Astrocyte (in vitro differentiated cells and primary cell): ENCODE measurements around the gene CDKAL1.

Source experiments
- EZH2 ChIP-seq: IDR thresholded peaks from 2 replicates; pipeline ENCODE4 v1.6.1; 2012; ENCODE audit warnings: mild to moderate bottlenecking, low read length, inconsistent platforms; ENCODE audit not compliant: insufficient read depth
- TF ChIP-seq, protein P1 (sequence below): IDR thresholded peaks from 2 replicates; pipeline ENCODE4 v1.5.1; 2011; ENCODE audit warnings: low read depth, mild to moderate bottlenecking, inconsistent platforms, low read length, moderate library complexity; ENCODE audit not compliant: insufficient read depth

DNA sequence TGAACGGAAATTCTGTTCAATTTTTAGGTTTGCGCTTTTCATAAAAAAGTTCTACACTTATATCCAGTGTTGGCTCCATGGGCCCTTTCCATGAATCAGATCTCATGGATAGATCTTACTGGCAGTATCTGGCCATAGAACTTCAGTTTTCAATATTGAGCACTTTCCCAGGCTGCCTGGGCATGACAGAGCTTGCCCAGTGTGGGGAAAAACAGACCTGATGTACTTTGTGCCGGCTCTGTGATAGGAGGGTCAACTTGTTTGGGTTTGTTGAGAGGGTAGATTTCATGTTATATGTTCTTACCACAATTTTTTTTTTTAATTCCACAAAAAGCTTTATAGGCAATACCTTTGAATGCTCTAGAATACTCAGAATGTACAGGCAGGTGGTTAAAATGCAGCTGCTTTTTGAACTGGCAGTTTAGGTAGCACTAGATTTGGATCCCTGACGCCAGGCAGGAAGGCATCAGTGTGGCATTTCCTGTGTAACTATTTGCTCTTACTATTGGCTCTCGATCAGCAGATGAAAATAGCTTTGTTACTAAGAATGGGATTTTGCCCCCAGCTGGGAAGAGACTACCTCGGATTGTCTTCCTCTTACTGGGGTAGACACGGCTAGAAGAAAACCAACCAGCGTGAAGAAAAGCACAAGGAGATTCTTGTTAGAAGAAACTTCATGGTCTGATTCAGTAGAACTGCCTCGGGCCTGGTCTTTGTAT, 654.4 kb downstream of the CDKAL1 start:
- no peak for TF ChIP-seq EZH2
- TF ChIP-seq, protein P1, sequence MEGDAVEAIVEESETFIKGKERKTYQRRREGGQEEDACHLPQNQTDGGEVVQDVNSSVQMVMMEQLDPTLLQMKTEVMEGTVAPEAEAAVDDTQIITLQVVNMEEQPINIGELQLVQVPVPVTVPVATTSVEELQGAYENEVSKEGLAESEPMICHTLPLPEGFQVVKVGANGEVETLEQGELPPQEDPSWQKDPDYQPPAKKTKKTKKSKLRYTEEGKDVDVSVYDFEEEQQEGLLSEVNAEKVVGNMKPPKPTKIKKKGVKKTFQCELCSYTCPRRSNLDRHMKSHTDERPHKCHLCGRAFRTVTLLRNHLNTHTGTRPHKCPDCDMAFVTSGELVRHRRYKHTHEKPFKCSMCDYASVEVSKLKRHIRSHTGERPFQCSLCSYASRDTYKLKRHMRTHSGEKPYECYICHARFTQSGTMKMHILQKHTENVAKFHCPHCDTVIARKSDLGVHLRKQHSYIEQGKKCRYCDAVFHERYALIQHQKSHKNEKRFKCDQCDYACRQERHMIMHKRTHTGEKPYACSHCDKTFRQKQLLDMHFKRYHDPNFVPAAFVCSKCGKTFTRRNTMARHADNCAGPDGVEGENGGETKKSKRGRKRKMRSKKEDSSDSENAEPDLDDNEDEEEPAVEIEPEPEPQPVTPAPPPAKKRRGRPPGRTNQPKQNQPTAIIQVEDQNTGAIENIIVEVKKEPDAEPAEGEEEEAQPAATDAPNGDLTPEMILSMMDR, result no peak
